Psoas muscle (tissue), 8 donors: ENCODE data around the gene BMPER. TPM values are rescaled to one million over a fixed set of nuclear protein-coding genes. Genes with fewer than 3 reads are reported as not detected.

ENCODE experiments used
- ATAC-seq, 4 donors: fragments of 200-7000 bp; cut with Tn5 transposase; one replicate each; pipeline ENCODE4 v1.9.1; 2020; ENCODE audit warnings: moderate library complexity in 3 of 4, mild to moderate bottlenecking in 2 of 4
- DNase-seq, 2 donors: peaks; one replicate each; pipeline ENCODE4 v3.0.0-alpha.2; 2020
- H3K27ac ChIP-seq: fragments of 200-600 bp; one replicate; pipeline ENCODE4 v1.8.0; 2022
- H3K27me3 ChIP-seq, 3 donors: fragments of 200-600 bp in 1 of 3; one replicate each; pipeline versions ENCODE4 v1.6.1 to v1.8.0; 2013 to 2022; ENCODE audit warnings: low read length in 2 of 3, mild to moderate bottlenecking in 2 of 3, moderate library complexity in 1 of 3; ENCODE audit not compliant: insufficient read depth in 3 of 3
- H3K36me3 ChIP-seq, 2 donors: fragments of 200-600 bp in 1 of 2; one replicate each; pipeline versions ENCODE4 v1.6.1 to v1.8.0; 2013 to 2022; ENCODE audit warnings: low read depth in 1 of 2, mild to moderate bottlenecking in 1 of 2, moderate library complexity in 1 of 2; ENCODE audit not compliant: insufficient read depth in 1 of 2
- H3K4me1 ChIP-seq: fragments of 200-600 bp; one replicate; pipeline ENCODE4 v1.8.0; 2022
- H3K4me3 ChIP-seq: fragments of 200-600 bp; one replicate; pipeline ENCODE4 v1.8.0; 2022; ENCODE audit warnings: mild to moderate bottlenecking
- H3K9me3 ChIP-seq: fragments of 200-600 bp; one replicate; pipeline ENCODE4 v1.8.0; 2022
- WGBS, 3 donors: extraction: QIAGEN DNeasy Blood & Tissue Kit; methylation state at CpG; one replicate each; pipeline versions ENCODE4 v1.1.6 to v1.1.7; 2013; 5-methylcytosine and 5-hydroxymethylcytosine counted together
- intact Hi-C, 2 donors: fragments of 100-400 bp; cut with DNase I; formaldehyde crosslinking; loops; one replicate each; pipeline versions ENCODE4 v1.11.0 to v1.14.2; 2022
- long read RNA-seq, 2 donors: library from polyadenylated mRNA; unstranded; transcript quantifications; one replicate each; pipeline ENCODE4 v2.0.0, GENCODE V29; 2021
- polyA plus RNA-seq, 3 donors: library from polyadenylated mRNA; stranded (reverse); fragments of 200-250 nt; gene quantifications; one replicate each; pipeline ENCODE4 v1.2.3, GENCODE V29; 2013
- total RNA-seq, 4 donors: library from RNA; stranded (reverse); fragmentation: NEBNext Ultra II Directional in 2 of 4; extraction: Animal tissue kit (Norgen Biotek cat#: 25700) in 2 of 4; gene quantifications; one replicate each; pipeline versions ENCODE4 v1.2.1 to v1.2.4, GENCODE V29; 2021 to 2023
- TF ChIP-seq, protein P1 (sequence below): fragments of 200-600 bp; IDR thresholded peaks from one replicate; pipeline ENCODE4 v1.8.0; 2022; ENCODE audit warnings: antibody characterized with exemption
- donor health status: healthy with polysubstance abuse.
- donor health status: DM: no; HTN: no; CAD: no; lungs with moderate emphysema.
- donor health status: Bipolar disorder and iron deficiency.
- donor health status: healthy.
- donor health status: DM: yes; HTN: yes; CAD: no.
- donor health status: DM: no; HTN: no; CAD: no.
- donor health status: DM: no; HTN: no; CAD: no.
- donor health status: DM: yes; HTN: yes; CAD: no.

The BMPER gene
- 1 to 10 TPM; 1.9 to 7.6 (median 2.6) TPM for total RNA-seq
- 1 to 10 TPM; 1.0 to 3.8 (median 1.6) TPM for polyA plus RNA-seq
- long read RNA-seq, donor 1, partial matches to known transcripts: 0 of 3 reads
- long read RNA-seq, donor 1, other reads (novel, unspliced or antisense): 0 of 3 reads
- long read RNA-seq, donor 2, partial matches to known transcripts: 3 of 11 reads
- long read RNA-seq, donor 2, other reads (novel, unspliced or antisense): 4 of 11 reads

DNA sequence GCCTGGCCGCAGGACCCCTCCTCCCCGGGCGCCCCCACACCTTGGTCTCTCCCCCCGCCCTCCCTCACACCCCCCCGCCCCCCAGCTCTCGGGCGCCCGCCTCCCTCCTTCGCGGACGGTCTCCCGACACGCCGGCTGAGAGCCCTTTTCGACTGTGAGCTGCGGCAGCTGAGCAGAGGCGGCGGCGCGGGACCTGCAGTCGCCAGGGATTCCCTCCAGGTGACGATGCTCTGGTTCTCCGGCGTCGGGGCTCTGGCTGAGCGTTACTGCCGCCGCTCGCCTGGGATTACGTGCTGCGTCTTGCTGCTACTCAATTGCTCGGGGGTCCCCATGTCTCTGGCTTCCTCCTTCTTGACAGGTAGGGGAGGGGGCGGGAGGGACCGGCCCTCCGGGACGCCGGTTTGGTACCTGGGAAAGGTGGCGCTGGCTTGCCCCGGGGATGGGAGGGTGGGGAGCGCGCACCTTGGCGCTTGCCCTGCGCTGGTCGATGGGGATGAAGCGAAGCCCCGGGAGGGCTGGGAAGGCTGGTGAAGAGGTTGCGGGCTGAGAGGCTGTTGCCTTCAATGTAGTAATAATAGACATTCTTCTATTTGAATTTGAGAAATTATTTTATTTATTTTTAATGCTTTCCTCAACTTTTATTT, at the start of gene BMPER:
Gene BMPER (plus strand): TSS at position 151 of the 644 bp plus-strand sequence. CDS start 75 bp downstream, at position 226.
- Histone ChIP-seq H3K4me1 (no peaks in the 10 kb centered on the region), H3K27ac (peak within 1 kb of the TSS; percentile 57), H3K4me3 (peak within 1 kb of the TSS; percentile 87), H3K9me3 (no peaks in the 10 kb centered on the region), H3K36me3 (no peaks in the 10 kb centered on the region), H3K27me3 (peaks cover 0 to 8% (median 0%) of the 10 kb centered on the region in 3 donors)
- WGBS, 3 donors: 5 to 7% (median 7%) methylated on average over 26 to 39 of the region's 47 CpGs
- TF ChIP-seq, protein P1, sequence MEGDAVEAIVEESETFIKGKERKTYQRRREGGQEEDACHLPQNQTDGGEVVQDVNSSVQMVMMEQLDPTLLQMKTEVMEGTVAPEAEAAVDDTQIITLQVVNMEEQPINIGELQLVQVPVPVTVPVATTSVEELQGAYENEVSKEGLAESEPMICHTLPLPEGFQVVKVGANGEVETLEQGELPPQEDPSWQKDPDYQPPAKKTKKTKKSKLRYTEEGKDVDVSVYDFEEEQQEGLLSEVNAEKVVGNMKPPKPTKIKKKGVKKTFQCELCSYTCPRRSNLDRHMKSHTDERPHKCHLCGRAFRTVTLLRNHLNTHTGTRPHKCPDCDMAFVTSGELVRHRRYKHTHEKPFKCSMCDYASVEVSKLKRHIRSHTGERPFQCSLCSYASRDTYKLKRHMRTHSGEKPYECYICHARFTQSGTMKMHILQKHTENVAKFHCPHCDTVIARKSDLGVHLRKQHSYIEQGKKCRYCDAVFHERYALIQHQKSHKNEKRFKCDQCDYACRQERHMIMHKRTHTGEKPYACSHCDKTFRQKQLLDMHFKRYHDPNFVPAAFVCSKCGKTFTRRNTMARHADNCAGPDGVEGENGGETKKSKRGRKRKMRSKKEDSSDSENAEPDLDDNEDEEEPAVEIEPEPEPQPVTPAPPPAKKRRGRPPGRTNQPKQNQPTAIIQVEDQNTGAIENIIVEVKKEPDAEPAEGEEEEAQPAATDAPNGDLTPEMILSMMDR: no peak
- ATAC-seq (peak; percentile 26 to 66 (median 51)), DNase-seq (peak; percentile 33 to 70)
- intact Hi-C loops: no loop called here

DNA sequence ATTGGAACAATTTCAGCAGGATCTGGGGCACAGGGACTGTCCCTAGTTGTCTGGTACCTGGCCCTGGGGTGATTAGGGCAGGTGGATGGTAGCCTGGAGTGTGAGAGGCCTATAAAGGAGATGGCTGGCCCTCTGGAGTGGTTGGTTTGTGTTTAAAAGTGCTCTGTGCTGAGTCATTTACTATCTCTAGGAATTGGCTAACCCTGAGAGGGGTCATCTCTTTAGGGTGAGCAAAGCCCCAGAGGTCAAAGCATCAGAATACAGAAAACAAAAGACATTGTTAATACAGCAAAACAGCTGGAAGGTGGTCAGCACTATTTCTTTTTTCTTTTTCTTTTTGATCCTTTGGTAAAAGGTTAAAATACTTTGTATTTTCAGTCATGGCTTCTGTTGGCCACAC, 43.4 kb upstream of the BMPER start:
- DNase-seq (no peak), ATAC-seq (no peak)
- Histone ChIP-seq H3K4me3 (no peak overlapping the region), H3K36me3 (no peaks in the 10 kb centered on the region), H3K9me3 (no peaks in the 10 kb centered on the region), H3K27me3 (no peaks in the 10 kb centered on the region), H3K4me1 (no peaks in the 10 kb centered on the region), H3K27ac (no peak overlapping the region)
- intact Hi-C loops: no loop called here
- TF ChIP-seq, protein P1: no peak

DNA sequence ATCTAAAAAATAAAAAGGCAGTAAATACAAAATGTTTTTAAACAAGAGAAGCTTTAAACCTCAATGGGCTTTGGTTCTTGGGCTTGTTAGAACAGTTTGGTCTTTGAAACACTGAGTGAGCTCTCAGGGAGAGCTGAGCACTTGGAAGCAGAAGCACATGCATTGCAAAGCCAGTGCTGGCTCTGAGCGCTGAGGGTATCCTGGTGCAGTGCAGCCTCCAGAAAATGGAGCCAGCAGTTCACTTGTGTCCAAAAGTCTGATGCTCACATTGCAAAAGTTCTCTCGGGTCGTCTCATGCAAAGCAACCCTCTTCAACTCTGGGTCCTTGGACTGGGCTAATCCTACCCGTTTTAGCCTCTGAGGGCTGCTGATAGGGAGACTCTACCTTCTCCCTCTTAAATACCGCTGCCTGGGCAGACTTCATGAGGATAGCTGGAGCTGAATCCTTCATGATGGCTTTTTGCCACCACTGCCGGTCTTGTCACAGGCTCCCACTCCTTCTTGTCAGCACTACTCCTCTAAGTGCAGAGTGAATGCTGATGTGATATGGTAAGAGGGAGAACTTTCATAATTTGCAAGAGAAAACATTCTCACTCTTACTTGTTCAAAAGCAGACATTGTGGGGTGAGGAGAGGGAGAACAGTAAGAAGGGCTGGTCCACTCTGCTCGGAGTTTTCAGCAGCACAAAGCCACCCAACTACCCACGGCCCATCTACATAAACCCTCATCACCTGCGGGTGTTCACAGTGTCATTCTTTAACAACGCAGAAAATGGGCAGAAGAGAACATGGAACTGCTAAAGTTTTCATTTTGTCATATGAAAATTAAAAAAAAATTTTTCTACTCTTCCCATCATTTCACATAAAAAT, 42.2 kb upstream of the BMPER start:
- intact Hi-C loops: no loop called here
- H3K27ac ChIP-seq: no peak overlapping the region
- H3K27me3 ChIP-seq: no peaks in the 10 kb centered on the region
- DNase-seq (peak; percentile 48 to 75), ATAC-seq (peak in 3 of 4 donors; percentile 48 to 78 (median 50))
- 39 to 51% (median 40%) methylated on average over 10 of the region's 10 CpGs for WGBS, 3 donors
- no peak overlapping the region for H3K4me3 ChIP-seq
- TF ChIP-seq, protein P1: no peak
- H3K4me1 ChIP-seq: no peaks in the 10 kb centered on the region
- no peaks in the 10 kb centered on the region for H3K36me3 ChIP-seq
- no peaks in the 10 kb centered on the region for H3K9me3 ChIP-seq

DNA sequence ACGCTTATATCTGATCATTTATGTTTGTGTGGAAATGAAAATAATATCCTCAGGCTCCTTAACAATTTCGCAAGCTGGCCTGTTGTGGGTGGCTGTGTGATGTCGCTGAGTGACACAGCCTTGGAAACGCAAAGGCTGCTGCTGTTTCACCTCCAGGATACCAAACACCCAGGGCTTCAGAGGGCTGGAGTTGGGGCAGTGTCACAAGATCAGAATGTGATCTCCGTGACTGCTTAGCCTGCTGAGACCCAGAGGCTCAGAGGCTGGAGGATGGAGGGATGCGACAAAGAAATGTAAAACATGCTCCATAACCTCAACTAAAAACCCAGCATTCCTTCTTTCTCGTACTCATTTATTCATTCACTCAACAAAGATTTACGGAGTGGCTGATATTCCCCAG, 37.2 kb upstream of the BMPER start:
- WGBS, 3 donors: 59 to 64% (median 62%) methylated on average over 8 of the region's 8 CpGs
- ATAC-seq: peak; percentile 34 to 71 (median 61)
- TF ChIP-seq, protein P1: no peak

More for the DNA sequence above, 37.2 kb upstream of the BMPER start:
- Histone ChIP-seq H3K27ac (no peak overlapping the region), H3K27me3 (no peaks in the 10 kb centered on the region), H3K36me3 (no peaks in the 10 kb centered on the region), H3K9me3 (no peaks in the 10 kb centered on the region), H3K4me1 (no peaks in the 10 kb centered on the region), H3K4me3 (no peak overlapping the region)
- DNase-seq: peak in 1 of 2 donors; percentile 18
- intact Hi-C loops: no loop called here
